ENCODE results near the gene OR14C36. TPM values are rescaled to one million over a fixed set of nuclear protein-coding genes. Genes with fewer than 3 reads are reported as not detected.

The OR14C36 gene
- total and polyA plus RNA-seq, 2 of the 13 experiments (the other 11 are each of a cell fraction or from before 2014, with no cell fraction given) = not detected

DNA sequence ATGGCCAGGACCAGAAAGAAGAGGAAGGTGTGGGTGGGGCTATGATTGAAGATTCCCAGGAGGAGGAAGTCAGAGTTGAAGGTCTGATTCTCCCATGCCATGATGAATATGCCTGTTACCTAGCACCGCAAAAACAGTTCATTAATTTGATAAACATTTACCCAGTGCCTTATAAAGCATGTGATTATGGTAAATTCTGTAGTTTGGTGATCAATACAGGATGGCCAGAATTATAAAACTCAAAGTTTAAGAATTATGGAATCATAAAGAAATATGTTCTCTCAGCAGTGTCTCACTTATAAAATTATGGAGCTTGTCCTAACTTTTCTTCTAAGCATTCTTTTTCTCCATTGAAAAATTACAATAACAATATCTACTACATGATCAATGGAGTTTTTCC lies 24.1 kb upstream of the OR14C36 start, which contains the start of gene OR2M7:
Gene OR2M7 (minus strand): TSS at position 101 of the 400 bp plus-strand sequence. CDS start 0 bp downstream, at position 101.
- ATAC-seq (no peak), FAIRE-seq (no peak), DNase-seq (ENCODE audit: low spot score) (no peak)
- H3K9me3 ChIP-seq (ENCODE audit: low read length) = peaks cover 76% of the 10 kb centered on the region
- WGBS (ENCODE audit: low lambda C conversion rate) = 6% methylated on average over 1 of the region's 1 CpG
- in situ Hi-C loops (cut with HindIII; ENCODE audit: extremely low pct_ligation_motif_present, low pct_unique_long_range_greater_than_20kb) (no loop called here), intact Hi-C loops (cut with micrococcal nuclease; ENCODE audit: unreplicated experiment) (no loop called here)
- no peak within 1 kb of the TSS for H3K4me2 ChIP-seq (ENCODE audit: low read depth, low read length)
- no peaks in the 10 kb centered on the region for H3K4me1 ChIP-seq (ENCODE audit: insufficient read depth, low read length)
- no peak for TF ChIP-seq ZNF792 (CRISPR knock-in tag; IDR thresholded peaks at IDR 0.05)
- no peak for TF ChIP-seq ZNF761 (CRISPR knock-in tag; conservative IDR thresholded peaks at IDR 0.05)
- TF ChIP-seq NPAS2 (CRISPR knock-in tag; IDR thresholded peaks at IDR 0.05; ENCODE audit: borderline replicate concordance) = no peak
- no peak for TF ChIP-seq NFIB (CRISPR knock-in tag; IDR thresholded peaks at IDR 0.05; ENCODE audit: borderline replicate concordance)
- no peak for TF ChIP-seq SMARCC2 (IDR thresholded peaks at IDR 0.05)
- TF ChIP-seq ZSCAN9 (CRISPR knock-in tag; IDR thresholded peaks at IDR 0.05; ENCODE audit: borderline replicate concordance) = no peak
- TF ChIP-seq ZNF296 (CRISPR knock-in tag; conservative IDR thresholded peaks at IDR 0.05) = no peak
- TF ChIP-seq ZNF263 (CRISPR knock-in tag; IDR thresholded peaks at IDR 0.05) = no peak
- no peak for TF ChIP-seq TGIF2 (CRISPR knock-in tag; IDR thresholded peaks at IDR 0.05)
- TF ChIP-seq ZNF598 (CRISPR knock-in tag; IDR thresholded peaks at IDR 0.05; ENCODE audit: borderline replicate concordance) = no peak
- TF ChIP-seq CBX1 (IDR thresholded peaks at IDR 0.05; ENCODE audit: low read depth) = no peak
- no peak for TF ChIP-seq YEATS4 (CRISPR knock-in tag; IDR thresholded peaks at IDR 0.05; ENCODE audit: borderline replicate concordance)
- TF ChIP-seq ZBTB1 (CRISPR knock-in tag; IDR thresholded peaks at IDR 0.05; ENCODE audit: borderline replicate concordance) = no peak
- ChIA-PET CTCF (ENCODE audit: low intra/inter-chr PET ratio, low total read pairs) (no interaction called here), POLR2A (no interaction called here)
- H3K36me3 ChIP-seq (replicated peaks in 1 of 2; ENCODE audit: control insufficient read depth in 1 of 2, insufficient read depth in 2 of 2, low read length in 2 of 2) = no peaks in the 10 kb centered on the region
- H3K27me3 ChIP-seq (ENCODE audit: control insufficient read depth in 1 of 2, insufficient read depth in 2 of 2, low read length in 2 of 2) = no peaks in the 10 kb centered on the region
- H3K9ac ChIP-seq (ENCODE audit: insufficient read depth, low read depth, low read length) = no peak within 1 kb of the TSS
- no peak within 1 kb of the TSS for H3K4me3 ChIP-seq (replicated peaks in 1 of 3; ENCODE audit: insufficient read depth in 1 of 3, low read depth in 2 of 3, low read length in 3 of 3)
- no peak within 1 kb of the TSS for H3K27ac ChIP-seq (ENCODE audit: extremely low read length, insufficient read depth, low read length)
- no peaks in the 10 kb centered on the region for H4K20me1 ChIP-seq (ENCODE audit: insufficient read depth, low read length)
- no TSS peak for BruUV-seq (replicated peaks)
- H2AFZ ChIP-seq (ENCODE audit: low read length) = no peak within 1 kb of the TSS
- no peaks in the 10 kb centered on the region for H3K79me2 ChIP-seq (ENCODE audit: insufficient read depth, low read length)
